HG03439 (cell line): ENCODE data around the gene IQCE.

Experiments used
- ATAC-seq: cut with Tn5 transposase; IDR thresholded peaks from one replicate; pipeline ENCODE4 v1.9.1; 2021; ENCODE audit warnings: mild to moderate bottlenecking, moderate library complexity; ENCODE audit not compliant: unreplicated experiment

Gene IQCE

GRCh38 chr7:2611922-2612321 is 53.1 kb downstream of the IQCE start:
- no peak for ATAC-seq

- no peak for ATAC-seq
These were observed 53.8 kb downstream of the IQCE start for GRCh38 chr7:2612445-2613097.

DNA sequence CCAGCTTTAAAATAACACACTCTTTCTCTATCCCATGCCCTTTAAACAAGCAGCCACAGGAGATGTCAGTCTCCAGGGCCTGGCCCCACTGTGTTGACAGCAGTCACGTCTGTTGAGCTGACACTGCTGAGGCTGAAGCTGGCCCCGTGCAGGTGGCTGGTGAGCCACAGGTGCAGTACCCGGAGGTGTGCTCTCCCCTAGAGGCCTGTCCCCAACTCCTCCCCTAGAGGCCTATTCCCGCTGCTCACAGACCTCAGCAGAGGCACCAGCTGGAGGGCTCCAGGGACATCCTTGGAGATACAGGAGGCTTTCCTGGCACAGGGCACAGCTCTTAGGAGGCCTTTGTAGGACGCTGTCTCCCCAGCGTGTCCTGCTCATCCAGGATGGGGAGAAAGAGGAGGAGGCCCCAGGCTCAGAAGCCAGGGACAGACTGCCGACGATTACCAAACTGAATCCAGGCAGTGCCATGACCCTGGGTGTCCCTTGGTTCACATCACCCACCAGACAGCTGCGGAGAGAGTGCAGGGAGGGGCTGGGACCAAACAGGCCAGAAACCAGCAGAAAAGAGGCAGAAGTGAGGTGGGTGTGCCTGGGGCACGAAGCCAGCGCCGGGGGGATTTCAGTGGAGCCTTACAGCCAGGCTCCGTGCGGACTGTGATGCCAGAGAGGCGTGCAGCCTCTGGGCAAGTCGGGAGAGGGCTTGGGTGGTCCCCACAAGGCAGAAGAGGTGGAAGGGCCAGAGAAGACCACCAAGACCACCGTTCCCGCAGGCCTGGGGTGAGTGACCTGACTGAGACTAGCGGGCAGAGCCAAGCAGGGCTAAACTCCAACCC is 54.5 kb downstream of the IQCE start:
- ATAC-seq: no peak

GRCh38 chr7:2613931-2614600 is 55.3 kb downstream of the IQCE start:
- no peak for ATAC-seq

- ATAC-seq: no peak
These were observed 56.0 kb downstream of the IQCE start for GRCh38 chr7:2614631-2615330.

GRCh38 chr7:2616387-2617324 is 57.9 kb downstream of the IQCE start:
- no peak for ATAC-seq

DNA sequence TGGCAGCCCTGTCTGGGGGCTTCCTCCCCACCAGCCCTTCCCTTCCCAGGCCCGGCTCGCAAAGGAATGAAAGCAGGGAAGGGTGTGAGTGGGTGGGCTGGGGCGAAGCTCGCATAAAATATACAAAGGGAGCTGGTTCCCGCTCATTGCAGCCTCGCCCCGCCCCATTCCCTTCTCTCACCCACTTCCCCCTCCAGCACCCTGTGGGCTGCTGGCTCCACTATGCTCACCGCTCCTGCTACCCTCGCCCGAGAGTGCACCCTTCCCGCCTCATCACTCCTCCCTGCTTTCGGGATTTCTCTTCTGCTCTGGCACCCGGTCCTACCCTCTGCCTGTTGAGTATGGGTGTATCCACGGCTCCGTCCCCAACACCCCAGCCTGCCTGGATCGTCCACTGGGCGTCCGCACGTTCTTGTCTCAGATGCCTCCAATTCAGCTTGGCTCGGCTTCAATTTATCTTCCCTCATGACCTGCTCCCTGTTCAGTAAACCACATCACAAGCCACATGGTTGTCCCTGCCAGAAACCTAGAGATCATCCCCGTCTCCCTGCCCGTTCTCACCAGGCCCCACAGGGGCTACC is 58.6 kb downstream of the IQCE start:
- no peak for ATAC-seq

DNA sequence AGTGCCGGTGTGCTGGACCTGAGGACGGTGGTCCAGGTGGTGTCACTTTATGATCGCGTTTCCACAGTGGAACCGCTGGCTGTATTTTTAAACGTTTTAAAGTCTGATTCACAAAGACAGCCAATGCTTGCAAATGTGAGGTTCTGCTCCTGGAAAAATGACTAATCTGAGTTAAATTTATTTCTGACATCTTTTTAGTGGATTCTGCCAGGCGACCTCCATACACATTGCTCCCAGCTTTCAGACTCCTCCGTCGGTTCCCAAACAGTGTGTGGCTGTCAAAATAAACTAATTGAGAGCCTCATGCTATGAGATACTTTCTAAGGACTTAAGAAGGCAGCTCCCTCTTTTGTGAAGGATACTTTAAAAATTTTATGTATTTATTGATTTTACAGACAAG is 60.3 kb downstream of the IQCE start:
- no peak for ATAC-seq

DNA sequence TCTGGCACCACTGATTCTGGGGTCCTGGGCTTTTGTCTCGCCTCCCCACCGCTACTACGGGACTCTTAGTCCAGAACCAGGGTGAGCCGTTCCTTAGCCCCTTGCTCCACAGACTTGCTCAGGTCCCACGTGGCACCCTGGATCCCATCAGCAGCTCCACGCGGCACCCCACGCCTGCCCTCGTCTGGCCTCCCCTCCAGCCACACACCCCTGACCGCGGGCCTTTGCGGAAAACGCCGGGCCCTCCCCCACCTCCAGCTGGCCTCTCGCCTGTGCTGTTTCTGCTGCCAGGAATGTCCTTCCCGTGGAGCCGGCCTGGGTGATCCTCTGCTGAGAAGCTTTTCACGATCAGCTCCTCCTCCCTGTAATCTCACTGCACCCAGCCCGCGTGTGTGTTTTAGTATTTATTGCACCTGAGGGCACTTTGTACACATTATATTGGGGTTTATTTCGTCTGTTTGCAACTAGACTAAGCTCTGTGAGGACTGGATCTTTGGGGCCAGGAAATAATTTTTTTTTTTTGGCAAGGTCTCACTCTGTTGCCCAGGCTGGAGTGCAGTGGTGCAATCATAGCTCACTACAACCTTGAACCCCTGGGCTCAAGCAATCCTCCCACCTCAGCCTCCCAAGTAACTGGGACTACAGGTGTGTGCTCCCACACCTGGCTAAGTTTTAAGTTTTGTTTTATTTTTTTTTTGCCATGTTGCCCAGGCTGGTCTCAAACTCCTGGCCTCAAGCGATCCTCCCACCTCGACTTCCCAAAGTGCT is 62.5 kb downstream of the IQCE start:
- no peak for ATAC-seq

- no peak for ATAC-seq
These were observed 63.3 kb downstream of the IQCE start for GRCh38 chr7:2621948-2622640.

- ATAC-seq: no peak
These were observed 64.3 kb downstream of the IQCE start for GRCh38 chr7:2622869-2623697.

GRCh38 chr7:2623698-2624014 is 64.9 kb downstream of the IQCE start:
- ATAC-seq: no peak

DNA sequence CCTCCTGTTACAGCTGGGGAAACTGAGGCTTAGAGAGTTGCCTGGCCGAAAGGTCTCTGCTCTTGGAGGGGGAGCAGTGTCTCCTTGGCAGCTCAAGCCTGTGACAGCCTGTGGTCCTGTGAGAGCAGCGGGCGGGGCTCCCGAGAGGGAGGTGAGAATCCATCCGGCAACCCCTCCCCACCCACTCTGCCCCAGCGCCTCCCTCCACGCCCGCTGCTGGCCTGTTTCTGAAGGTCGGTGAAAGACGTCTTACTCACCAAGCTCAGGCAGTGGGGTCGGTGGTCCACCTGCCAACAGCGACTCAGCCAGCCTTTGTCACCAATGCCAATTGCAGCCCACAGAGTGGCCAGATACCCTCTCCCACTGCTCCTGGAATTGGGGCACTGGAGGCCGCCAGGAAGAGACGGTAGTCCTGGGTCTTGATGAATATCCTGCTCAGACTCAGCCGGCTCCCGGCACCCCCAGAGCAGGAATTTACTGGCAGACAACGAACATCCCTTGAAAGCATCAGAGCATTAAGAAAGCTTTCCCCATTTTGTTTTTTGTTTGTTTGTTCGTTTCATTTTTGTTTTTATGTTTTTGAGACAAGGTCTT is 65.6 kb downstream of the IQCE start:
- no peak for ATAC-seq

GRCh38 chr7:2626498-2627117 is 67.8 kb downstream of the IQCE start:
- no peak for ATAC-seq

DNA sequence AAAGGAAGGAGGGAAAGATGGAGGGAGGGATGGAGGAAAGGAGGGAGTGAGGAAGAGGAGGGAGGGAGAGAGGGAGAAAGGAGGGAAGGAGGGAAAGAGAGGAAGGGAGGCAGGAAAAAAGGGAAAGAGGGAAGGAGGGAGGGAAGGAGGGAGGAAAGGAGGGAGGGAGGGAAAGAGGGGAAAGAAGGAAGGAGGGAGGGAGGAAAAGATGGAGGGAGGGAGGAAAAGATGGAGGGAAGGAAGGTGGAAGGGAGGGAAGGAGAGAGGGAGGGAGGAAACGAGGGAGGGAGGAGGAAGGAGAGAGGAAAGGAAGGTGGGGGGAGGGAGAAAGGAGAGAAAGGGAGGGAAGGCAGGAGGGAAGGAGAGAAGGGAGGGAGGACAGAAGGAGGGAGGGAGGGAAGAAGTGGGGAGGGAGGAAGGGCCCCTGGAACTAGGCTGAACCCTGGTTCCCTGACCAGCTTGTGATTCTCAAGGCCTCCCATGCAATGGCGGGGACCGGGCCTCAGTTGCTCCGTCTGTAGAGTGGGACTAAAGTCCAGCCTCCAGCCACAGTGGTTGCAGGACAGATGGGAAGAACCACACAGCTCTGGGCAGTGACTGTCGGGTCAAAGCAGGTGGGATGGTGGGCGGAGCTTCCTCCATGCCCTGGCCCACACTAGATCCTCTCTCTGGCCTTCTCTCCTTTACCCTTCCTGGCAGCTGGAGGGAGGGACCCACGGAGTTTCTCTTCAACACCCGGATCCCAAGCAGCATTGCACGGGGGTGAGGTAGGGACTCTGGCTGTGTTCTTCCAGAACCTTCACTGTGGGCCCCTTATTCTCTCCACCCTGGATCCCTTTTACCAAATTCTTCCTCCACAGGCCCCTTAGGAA is 68.7 kb downstream of the IQCE start:
- no peak for ATAC-seq

DNA sequence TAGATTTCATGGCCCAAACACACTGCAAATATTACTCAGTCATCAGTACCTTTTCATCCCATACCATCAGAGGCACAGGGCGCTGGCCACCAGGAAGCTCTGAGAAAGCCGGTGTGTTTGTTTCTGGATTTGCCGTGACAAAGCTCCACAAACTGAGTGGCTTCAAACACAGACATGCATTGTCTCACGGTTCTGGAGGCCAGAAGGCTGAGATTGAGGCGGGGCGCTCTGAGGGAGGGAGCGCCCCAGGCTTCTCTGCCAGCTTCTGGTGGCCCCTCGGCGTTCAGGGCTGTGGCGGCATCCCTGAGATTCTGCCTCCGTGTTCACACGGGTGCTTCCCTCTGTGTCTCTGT is 69.3 kb downstream of the IQCE start:
- ATAC-seq: no peak
